GM12878 (cell line): ENCODE data around the gene STPG1. TPM values are rescaled to one million over a fixed set of nuclear protein-coding genes. Genes with fewer than 3 reads are reported as not detected.

Experiments used
- ATAC-seq: fragments of 200-7000 bp; cut with Tn5 transposase; 3 replicates; pipeline ENCODE4 v1.9.1; 2020; ENCODE audit warnings: mild to moderate bottlenecking, moderate library complexity
- BruUV-seq: library from RNA; stranded (reverse); fragments of 400-500 nt; replicated peaks from 2 replicates; lab custom pipeline; 2021; lab: Mats Ljungman, UMichigan
- CTCF ChIA-PET: fragments of 300-600 bp; sonication (Branson Sonifier 250); formaldehyde crosslinking; extraction: SDS; loops from one replicate; lab custom pipeline; 2021; ENCODE audit warnings: inconsistent platforms; lab: Yijun Ruan, JAX
- POLR2A ChIA-PET: fragments of 350-600 bp; formaldehyde crosslinking; extraction: SDS; loops from one replicate; lab custom pipeline; 2021; ENCODE audit warnings: inconsistent platforms; lab: Charles Lee
- RAD21 ChIA-PET: fragments of 300-600 bp; sonication (Branson Sonifier 250); formaldehyde crosslinking; loops from one replicate; lab custom pipeline; 2023; ENCODE audit warnings: antibody characterized with exemption; ENCODE audit not compliant: unreplicated experiment; lab: Charles Lee
- SMC1A ChIA-PET: fragments of 300-600 bp; sonication (Branson Sonifier 250); formaldehyde crosslinking; loops from one replicate; lab custom pipeline; 2023; ENCODE audit not compliant: unreplicated experiment, uncharacterized antibody; lab: Charles Lee
- DNase-seq: peaks from one replicate; pipeline ENCODE4 v3.0.0-alpha.2; 2011; ENCODE audit warnings: low read depth, low spot score
- FAIRE-seq: peaks from 3 replicates; lab custom pipeline; 2011; peaks lifted over from hg19 to GRCh38; lab: Jason Lieb, UNC
- H2AFZ ChIP-seq: 2 replicates; pipeline ENCODE4 v1.6.0; 2011; ENCODE audit warnings: low read depth, low read length, control low read depth; ENCODE audit not compliant: control insufficient read depth
- H3K27ac ChIP-seq: 2 replicates; pipeline ENCODE4 v1.5.1; 2011; ENCODE audit warnings: control low read depth; ENCODE audit not compliant: control insufficient read depth, insufficient read depth
- H3K27me3 ChIP-seq, 2 experiments: replicated peaks in 1 of 2; 2 replicates each; pipeline versions ENCODE4 v1.6.0 to v1.6.1; 2011; ENCODE audit warnings: low read length in 1 of 2; ENCODE audit not compliant: control insufficient read depth in 2 of 2, insufficient read depth in 2 of 2
- H3K36me3 ChIP-seq, 2 experiments: 2 replicates each; pipeline ENCODE4 v1.5.1; 2011; ENCODE audit warnings: low read length in 1 of 2; ENCODE audit not compliant: control insufficient read depth in 2 of 2, insufficient read depth in 2 of 2
- H3K4me1 ChIP-seq: 2 replicates; pipeline ENCODE4 v1.6.1; 2011; ENCODE audit warnings: mild to moderate bottlenecking, low read length, moderate library complexity, mixed read lengths; ENCODE audit not compliant: control insufficient read depth, insufficient read depth
- H3K4me2 ChIP-seq: 2 replicates; pipeline ENCODE4 v1.6.0; 2011; ENCODE audit warnings: control low read depth; ENCODE audit not compliant: control insufficient read depth, insufficient read depth
- H3K4me3 ChIP-seq: fragments of 200-600 bp; sonication (generic); 2 replicates; pipeline ENCODE4 v1.5.1; 2016
- H3K79me2 ChIP-seq: 2 replicates; pipeline ENCODE4 v1.6.0; 2011; ENCODE audit warnings: low read length; ENCODE audit not compliant: control insufficient read depth, insufficient read depth
- H3K9ac ChIP-seq: 2 replicates; pipeline ENCODE4 v1.8.0; 2011; ENCODE audit warnings: low read length, control low read depth, mixed read lengths; ENCODE audit not compliant: control insufficient read depth, insufficient read depth
- H3K9me3 ChIP-seq: replicated peaks from 3 replicates; pipeline ENCODE4 v1.5.1; 2011; ENCODE audit warnings: mild to moderate bottlenecking, low read length; ENCODE audit not compliant: control insufficient read depth, insufficient read depth
- H4K20me1 ChIP-seq: 2 replicates; pipeline ENCODE4 v1.6.0; 2011; ENCODE audit not compliant: control insufficient read depth, insufficient read depth
- ATF3 ChIP-seq: IDR thresholded peaks from 2 replicates; pipeline ENCODE4 v1.6.1; 2011; ENCODE audit warnings: low read depth, mild to moderate bottlenecking, low read length, moderate library complexity, borderline replicate concordance; ENCODE audit errors: extremely low read depth
- CBFB ChIP-seq: IDR thresholded peaks from 2 replicates; pipeline ENCODE4 v1.6.1; 2016; ENCODE audit warnings: antibody characterized with exemption, low read depth
- CREM ChIP-seq: IDR thresholded peaks from 2 replicates; pipeline ENCODE4 v1.6.1; 2014; ENCODE audit warnings: antibody characterized with exemption, low read depth
- DPF2 ChIP-seq: fragments of 450-650 bp; IDR thresholded peaks from 2 replicates; pipeline ENCODE4 v1.6.1; 2017; ENCODE audit warnings: mild to moderate bottlenecking
- ETV6 ChIP-seq, 2 experiments: fragments of 450-650 bp in 1 of 2; IDR thresholded peaks in 1 of 2; conservative IDR thresholded peaks in 1 of 2; 2 replicates each; pipeline ENCODE4 v1.6.1; 2014; ENCODE audit warnings: antibody characterized with exemption in 1 of 2, borderline replicate concordance in 1 of 2, low read depth in 1 of 2, mild to moderate bottlenecking in 1 of 2, moderate library complexity in 1 of 2
- HCFC1 ChIP-seq: fragments of 150-350 bp; IDR thresholded peaks from 2 replicates; pipeline ENCODE4 v1.6.1; 2014; ENCODE audit warnings: low read length
- IKZF2 ChIP-seq, 2 experiments: fragments of 450-650 bp; IDR thresholded peaks; 2 replicates each; pipeline ENCODE4 v1.6.1; 2017; ENCODE audit warnings: mild to moderate bottlenecking in 2 of 2, moderate library complexity in 2 of 2
- IRF3 ChIP-seq: fragments of 450-650 bp; IDR thresholded peaks from 2 replicates; pipeline ENCODE4 v1.6.1; 2014; ENCODE audit warnings: mild to moderate bottlenecking
- MTA2 ChIP-seq: fragments of 450-650 bp; IDR thresholded peaks from 2 replicates; pipeline ENCODE4 v1.6.1; 2016; ENCODE audit warnings: low read depth, mild to moderate bottlenecking, moderate library complexity
- MYC ChIP-seq: IDR thresholded peaks from 2 replicates; pipeline ENCODE4 v1.6.1; 2011; ENCODE audit warnings: mild to moderate bottlenecking, low read length, moderate library complexity, inconsistent platforms; ENCODE audit not compliant: insufficient read depth, insufficient replicate concordance, insufficient read length, severe bottlenecking
- NR2C2 ChIP-seq: IDR thresholded peaks from 2 replicates; pipeline ENCODE4 v1.6.1; 2011; ENCODE audit warnings: borderline replicate concordance, low read depth; ENCODE audit not compliant: control insufficient read depth, insufficient read length
- SMARCA5 ChIP-seq: fragments of 450-650 bp; IDR thresholded peaks from 2 replicates; pipeline ENCODE4 v1.6.1; 2017; ENCODE audit warnings: mild to moderate bottlenecking
- SREBF2 ChIP-seq: IDR thresholded peaks from 2 replicates; pipeline ENCODE4 v1.6.1; 2012; ENCODE audit warnings: mild to moderate bottlenecking, low read length
- STAT1 ChIP-seq: fragments of 450-650 bp; conservative IDR thresholded peaks from 2 replicates; pipeline ENCODE4 v1.6.1; 2014; ENCODE audit warnings: antibody characterized with exemption, mild to moderate bottlenecking
- ZNF217 ChIP-seq: fragments of 450-650 bp; IDR thresholded peaks from 2 replicates; pipeline ENCODE4 v1.6.1; 2017; ENCODE audit warnings: antibody characterized with exemption, mild to moderate bottlenecking
- WGBS: methylation state at CpG from one replicate; pipeline ENCODE4 v1.1.6; 2016; ENCODE audit warnings: low lambda C conversion rate; ENCODE audit not compliant: insufficient replicate concordance, insufficient coverage; ENCODE audit errors: missing lambda C conversion rate; 5-methylcytosine and 5-hydroxymethylcytosine counted together
- in situ Hi-C: fragments of 300-500 bp; cut with MboI; formaldehyde crosslinking; loops from 9 replicates; pipeline ENCODE4 v1.14.3; 2018; ENCODE audit warnings: mixed read lengths
- intact Hi-C: fragments of 100-400 bp; cut with micrococcal nuclease; formaldehyde crosslinking; loops from one replicate; pipeline ENCODE4 v1.14.2; 2022; ENCODE audit not compliant: unreplicated experiment
- polyA plus RNA-seq, 11 experiments: library from polyadenylated mRNA; depleted of rRNA in 4 of 11; unstranded in 6 of 11; stranded (reverse) in 5 of 11; fragments of >200 nt; fragmentation: Nextera tagmentation in 4 of 11; fragmentation: Illumina TruSeq in 1 of 11; extraction: Ambion mirVana in 4 of 11; extraction: Trizol in 1 of 11; gene quantifications; 1 replicate in 1 of 11; 2 replicates in 10 of 11; pipeline versions ENCODE4 v1.2.1 to v1.2.3, GENCODE V29; 2011 to 2016; ENCODE audit warnings: inconsistent platforms in 2 of 11, missing spikeins in 2 of 11, low read depth in 1 of 11
- total RNA-seq, 4 experiments: library from RNA; depleted of rRNA in 3 of 4; stranded (reverse); fragments of >200 nt in 3 of 4; fragmentation: Illumina TruSeq in 1 of 4; extraction: Trizol in 1 of 4; gene quantifications; 2 replicates each; pipeline versions ENCODE4 v1.2.1 to v1.2.3, GENCODE V29; 2013 to 2021

STPG1 gene
- total and polyA plus RNA-seq, 10 of the 15 experiments (the other 5 are each of a cell fraction or from before 2014, with no cell fraction given), result 0.22 to 2.6 (median 0.73) TPM

- H3K4me1 ChIP-seq, result peaks cover 11% of the 10 kb centered on the region
- H4K20me1 ChIP-seq, result no peaks in the 10 kb centered on the region
- H2AFZ ChIP-seq, result no peak overlapping the region
- ChIA-PET CTCF (interaction anchor here (1.1 to 3.2 kb wide), 3 partner anchors 12 to 229 kb away, joined by 5 to 9 read pairs (median 9); no protein-coding TSS in a partner anchor), RAD21 (interaction anchor here (0.6 to 3.8 kb wide), 2 partner anchors 11 to 385 kb away, joined by 3 to 12 read pairs; no protein-coding TSS in a partner anchor), POLR2A (no interaction called here), SMC1A (interaction anchor here (0.7 to 3.6 kb wide), 2 partner anchors 11 to 12 kb away, joined by 3 to 16 read pairs; no protein-coding TSS in a partner anchor)
- intact Hi-C loops (no loop called here), in situ Hi-C loops (no loop called here)
- no peak overlapping the region for H3K4me2 ChIP-seq
- H3K27ac ChIP-seq, result no peak overlapping the region
- no peaks in the 10 kb centered on the region for H3K79me2 ChIP-seq
- no peaks in the 10 kb centered on the region for H3K36me3 ChIP-seq
- no peaks in the 10 kb centered on the region for H3K27me3 ChIP-seq
- FAIRE-seq, result no peak
- H3K4me3 ChIP-seq, result no peak overlapping the region
- H3K9me3 ChIP-seq, result no peaks in the 10 kb centered on the region
- 71% methylated on average over 8 of the region's 8 CpGs for WGBS
- H3K9ac ChIP-seq, result no peak overlapping the region
- DNase-seq, result no peak
- TF ChIP-seq ZNF217 (no peak), HCFC1 (no peak), IRF3 (no peak), ATF3 (no peak), ETV6 (conservative IDR thresholded peaks at IDR 0.05 in 1 of 2, IDR thresholded peaks at IDR 0.05 in 1 of 2; ENCODE audit: borderline replicate concordance in 1 of 2, low read depth in 1 of 2) (no peak), IKZF2 (IDR thresholded peaks at IDR 0.05) (no peak), MYC (no peak), CREM (no peak), CBFB (no peak), MTA2 (no peak), NR2C2 (no peak), DPF2 (no peak), STAT1 (no peak), SREBF2 (no peak), SMARCA5 (no peak)
- no peak for ATAC-seq
- BruUV-seq, result no TSS peak
Observed at GRCh38 chr1:24379733-24380315, 33.8 kb downstream of the STPG1 start.
